Lower leg skin (tissue), 4 donors: Measurements from ENCODE around the gene LAMTOR1. TPM values are rescaled to one million over a fixed set of nuclear protein-coding genes. Genes with fewer than 3 reads are reported as not detected.
"Not testable (repeated sequence)": the region's sequence is repeated elsewhere in the genome, so short reads cannot be mapped to it uniquely, and the experiment has no call there.

ENCODE experiments used
- DNase-seq, 2 donors: peaks; one replicate each; pipeline ENCODE4 v3.0.0-alpha.2; 2019; ENCODE audit warnings: low spot score in 2 of 2
- H3K4me3 ChIP-seq: fragments of 200-600 bp; sonication (generic); 2 replicates; pipeline ENCODE4 v1.5.1; 2017; ENCODE audit warnings: mild to moderate bottlenecking, low read depth; ENCODE audit not compliant: poor library complexity, severe bottlenecking
- POLR2A ChIP-seq, 2 donors: fragments of 450-650 bp; IDR thresholded peaks; one replicate each; pipeline ENCODE4 v1.6.1; 2016 to 2017; ENCODE audit warnings: antibody characterized with exemption in 2 of 2, mild to moderate bottlenecking in 1 of 2, moderate library complexity in 1 of 2
- WGBS, 2 donors: methylation state at CpG; one replicate each; pipeline ENCODE4 v1.1.5; 2018; 5-methylcytosine and 5-hydroxymethylcytosine counted together
- intact Hi-C: fragments of 100-400 bp; cut with DNase I; formaldehyde crosslinking; loops from one replicate; pipeline ENCODE4 v1.15.0; 2023; ENCODE audit warnings: low total_unique reads
- total RNA-seq, 4 donors: library from RNA; depleted of rRNA; stranded (reverse); fragments of >200 nt; gene quantifications; one replicate each; pipeline ENCODE4 v1.1.0, GENCODE V29; 2016
- TF ChIP-seq, protein P1 (sequence below), 3 donors: fragments of 450-650 bp; IDR thresholded peaks; one replicate each; pipeline ENCODE4 v1.5.1; 2016; ENCODE audit warnings: antibody characterized with exemption in 3 of 3, mild to moderate bottlenecking in 3 of 3, moderate library complexity in 2 of 3

LAMTOR1 gene
- 100 to 1,000 TPM in 2 of 4 donors, 10 to 100 TPM in 2; 83.6 to 112 (median 99.9) TPM for total RNA-seq

GRCh38 chr11:72102946-72103753, at the start of gene LAMTOR1:
Gene LAMTOR1 (minus strand): TSS chr11:72103297. CDS start chr11:72103224, 73 bp downstream.
- intact Hi-C loops, result no loop called here
- whole genome bisulfite sequencing, 2 donors, result 3% methylated on average over 39 to 55 of the region's 64 CpGs
- TF ChIP-seq, protein P1, sequence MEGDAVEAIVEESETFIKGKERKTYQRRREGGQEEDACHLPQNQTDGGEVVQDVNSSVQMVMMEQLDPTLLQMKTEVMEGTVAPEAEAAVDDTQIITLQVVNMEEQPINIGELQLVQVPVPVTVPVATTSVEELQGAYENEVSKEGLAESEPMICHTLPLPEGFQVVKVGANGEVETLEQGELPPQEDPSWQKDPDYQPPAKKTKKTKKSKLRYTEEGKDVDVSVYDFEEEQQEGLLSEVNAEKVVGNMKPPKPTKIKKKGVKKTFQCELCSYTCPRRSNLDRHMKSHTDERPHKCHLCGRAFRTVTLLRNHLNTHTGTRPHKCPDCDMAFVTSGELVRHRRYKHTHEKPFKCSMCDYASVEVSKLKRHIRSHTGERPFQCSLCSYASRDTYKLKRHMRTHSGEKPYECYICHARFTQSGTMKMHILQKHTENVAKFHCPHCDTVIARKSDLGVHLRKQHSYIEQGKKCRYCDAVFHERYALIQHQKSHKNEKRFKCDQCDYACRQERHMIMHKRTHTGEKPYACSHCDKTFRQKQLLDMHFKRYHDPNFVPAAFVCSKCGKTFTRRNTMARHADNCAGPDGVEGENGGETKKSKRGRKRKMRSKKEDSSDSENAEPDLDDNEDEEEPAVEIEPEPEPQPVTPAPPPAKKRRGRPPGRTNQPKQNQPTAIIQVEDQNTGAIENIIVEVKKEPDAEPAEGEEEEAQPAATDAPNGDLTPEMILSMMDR (IDR thresholded peaks at IDR 0.05), result no peak
- TF ChIP-seq POLR2A (IDR thresholded peaks at IDR 0.05), result peak in 1 of 2 donors; percentile 24
- DNase-seq, result peak; percentile 100
- peak within 1 kb of the TSS; percentile 68 for H3K4me3 ChIP-seq

DNA sequence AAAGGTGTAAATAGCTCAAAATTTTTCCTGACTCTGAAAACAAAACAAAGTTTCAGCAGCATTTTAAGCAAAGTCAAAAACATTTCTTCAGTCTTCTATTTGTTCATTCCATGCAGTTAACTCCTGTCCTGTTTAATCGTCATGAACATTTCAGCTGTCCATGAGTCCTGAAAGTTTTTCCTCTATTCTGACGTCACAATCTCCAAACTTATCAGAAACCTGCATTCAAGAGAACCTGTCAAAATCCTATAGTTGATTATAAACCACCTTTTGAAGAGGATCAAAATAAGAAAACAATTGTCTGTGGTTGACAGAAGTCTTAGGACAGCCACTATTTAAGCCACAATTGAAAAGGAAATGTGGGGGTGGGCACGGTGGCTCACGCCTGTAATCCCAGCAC, 47.8 kb upstream of the LAMTOR1 start:
- no peak for DNase-seq
- H3K4me3 ChIP-seq, result no peak overlapping the region
- 69 to 76% methylated on average over 4 of the region's 4 CpGs for WGBS, 2 donors
- TF ChIP-seq POLR2A (IDR thresholded peaks at IDR 0.05), result no peak
- TF ChIP-seq, protein P1 (IDR thresholded peaks at IDR 0.05), result no peak
- intact Hi-C loops, result no loop called here

GRCh38 chr11:72146625-72147024, 43.5 kb upstream of the LAMTOR1 start:
- DNase-seq, result no peak
- TF ChIP-seq, protein P1 (IDR thresholded peaks at IDR 0.05), result no peak
- TF ChIP-seq POLR2A (IDR thresholded peaks at IDR 0.05), result no peak
- no peak overlapping the region for H3K4me3 ChIP-seq
- intact Hi-C loops, result no loop called here
- 42 to 88% methylated on average over 2 of the region's 2 CpGs for WGBS, 2 donors

- DNase-seq, result no peak
- intact Hi-C loops, result no loop called here
- 46 to 51% methylated on average over 4 of the region's 4 CpGs for WGBS, 2 donors
Measured at GRCh38 chr11:72144807-72145565, 41.9 kb upstream of the LAMTOR1 start.

DNA sequence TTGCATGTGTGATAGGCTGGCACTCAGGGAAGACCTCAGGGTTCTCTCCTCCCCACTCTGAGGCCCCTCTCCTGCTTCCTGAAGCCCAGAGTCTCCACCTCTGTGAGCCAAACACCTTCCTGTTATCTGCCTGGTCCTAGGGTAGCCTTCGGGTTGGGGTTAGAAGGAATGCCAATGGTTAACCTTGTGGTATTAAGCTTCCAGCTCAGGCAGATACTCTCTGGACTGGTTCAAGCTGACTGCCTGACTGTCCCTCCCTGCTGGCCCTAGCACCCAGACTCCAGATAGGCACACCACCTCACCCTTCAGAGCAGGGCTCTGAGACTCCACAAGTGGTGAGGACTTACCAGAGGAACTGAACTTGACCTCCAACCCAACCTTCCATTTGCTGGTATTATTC, 39.4 kb upstream of the LAMTOR1 start:
- H3K4me3 ChIP-seq, DNase-seq, intact Hi-C loops: not testable (repeated sequence)
- 33% methylated on average over 1 of the region's 1 CpG; no CpG with 5 or more reads in 1 of the 2 donors for WGBS, 2 donors

More at GRCh38 chr11:72144807-72145565, 41.9 kb upstream of the LAMTOR1 start:
- TF ChIP-seq, protein P1 (IDR thresholded peaks at IDR 0.05), result no peak
- no peak for TF ChIP-seq POLR2A (IDR thresholded peaks at IDR 0.05)
- no peak overlapping the region for H3K4me3 ChIP-seq

- 10 to 67% methylated on average over 1 of the region's 1 CpG for WGBS, 2 donors
- DNase-seq, H3K4me3 ChIP-seq, intact Hi-C loops: not testable (repeated sequence)
Measured at GRCh38 chr11:72142086-72142485, 39.0 kb upstream of the LAMTOR1 start.
